ENCODE measurements around the gene IVL.

IVL gene

DNA sequence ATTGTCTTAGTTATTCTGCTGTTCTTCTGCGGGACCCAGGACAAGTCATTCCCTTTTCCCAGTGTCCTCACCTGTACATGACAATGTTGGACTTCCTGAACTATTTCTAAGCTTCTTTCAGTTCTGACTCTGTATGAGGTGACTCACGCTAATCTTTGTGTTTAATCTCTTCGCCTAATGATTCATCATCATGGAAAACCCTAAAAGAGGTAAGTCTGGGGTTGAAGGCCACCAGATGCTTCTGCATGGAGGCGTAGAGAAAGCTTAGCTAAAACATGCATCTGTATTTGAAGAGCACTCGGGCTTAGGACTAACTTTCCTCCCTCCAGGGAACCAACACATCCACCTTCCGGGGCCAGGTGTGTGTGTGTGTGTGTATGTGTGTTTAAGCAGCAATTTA is 46.1 kb downstream of the IVL start:
- no peak for FAIRE-seq

DNA sequence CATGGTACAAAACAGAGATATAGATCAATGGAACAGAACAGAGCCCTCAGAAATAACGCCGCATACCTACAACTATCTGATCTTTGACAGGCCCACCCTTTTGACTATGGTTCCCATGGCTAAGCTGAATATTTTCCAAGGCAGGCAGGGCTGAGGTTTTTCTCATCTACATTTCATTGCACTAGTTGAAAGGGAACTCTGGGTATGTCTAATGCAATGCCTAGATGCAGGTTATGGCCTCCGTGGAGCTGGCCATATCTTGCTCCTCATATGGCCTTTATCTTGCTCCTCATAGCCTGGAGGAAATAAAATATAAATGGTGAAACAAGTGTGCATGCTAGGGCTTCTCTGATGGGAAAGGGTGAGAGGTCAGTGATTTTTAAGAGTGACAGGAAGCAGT is 49.2 kb downstream of the IVL start:
- FAIRE-seq, result no peak

DNA sequence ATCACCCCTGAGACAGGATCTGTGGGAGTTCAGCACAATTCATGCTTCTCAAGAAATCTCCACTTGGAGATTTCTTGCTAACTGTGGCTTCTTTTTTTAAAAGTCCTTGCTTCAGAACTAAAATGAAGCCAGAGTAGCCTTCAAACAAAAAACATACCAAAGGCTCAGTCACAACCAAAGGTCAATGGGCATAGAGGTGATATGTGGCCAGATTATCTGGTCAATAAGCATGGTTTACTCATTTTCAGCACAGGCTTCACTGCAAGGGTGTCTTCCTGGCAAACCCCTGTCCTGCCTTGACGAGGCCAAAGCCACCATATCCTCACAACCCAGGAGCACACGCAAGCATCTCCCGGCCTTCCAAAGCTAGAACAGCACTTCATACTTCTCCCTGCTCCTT is 50.9 kb downstream of the IVL start:
- no peak for FAIRE-seq

DNA sequence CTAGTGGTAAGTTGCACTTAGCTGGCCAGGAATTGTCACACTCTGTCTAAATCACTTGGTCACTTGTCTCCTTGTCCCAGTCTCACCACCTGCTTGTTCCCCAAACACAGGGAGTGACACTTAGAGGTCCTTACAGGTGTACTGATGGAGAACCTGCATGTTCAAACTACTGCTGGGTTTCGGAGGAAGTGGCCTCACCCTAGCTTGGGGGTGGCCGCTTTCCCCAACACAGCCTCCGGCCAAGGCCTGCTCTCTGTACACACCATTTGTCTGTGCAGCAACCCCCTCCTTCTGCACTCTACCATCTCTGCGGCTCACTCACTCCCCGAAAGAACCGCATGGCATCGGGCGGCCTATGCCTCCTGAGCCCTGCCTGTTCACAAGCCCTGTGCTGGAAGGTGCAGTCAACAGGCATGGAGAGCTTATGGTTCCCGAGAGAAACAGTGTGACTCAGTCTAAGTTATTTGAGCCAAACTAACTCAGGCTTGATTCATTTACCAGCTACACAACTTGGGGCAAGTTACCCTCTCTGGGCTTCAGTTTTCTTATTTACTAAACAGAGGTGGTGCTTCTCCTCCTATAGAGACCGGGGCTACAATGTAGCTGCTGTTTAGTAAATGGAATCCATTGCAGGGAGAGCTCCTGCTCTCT is 51.6 kb downstream of the IVL start:
- FAIRE-seq, result no peak

DNA sequence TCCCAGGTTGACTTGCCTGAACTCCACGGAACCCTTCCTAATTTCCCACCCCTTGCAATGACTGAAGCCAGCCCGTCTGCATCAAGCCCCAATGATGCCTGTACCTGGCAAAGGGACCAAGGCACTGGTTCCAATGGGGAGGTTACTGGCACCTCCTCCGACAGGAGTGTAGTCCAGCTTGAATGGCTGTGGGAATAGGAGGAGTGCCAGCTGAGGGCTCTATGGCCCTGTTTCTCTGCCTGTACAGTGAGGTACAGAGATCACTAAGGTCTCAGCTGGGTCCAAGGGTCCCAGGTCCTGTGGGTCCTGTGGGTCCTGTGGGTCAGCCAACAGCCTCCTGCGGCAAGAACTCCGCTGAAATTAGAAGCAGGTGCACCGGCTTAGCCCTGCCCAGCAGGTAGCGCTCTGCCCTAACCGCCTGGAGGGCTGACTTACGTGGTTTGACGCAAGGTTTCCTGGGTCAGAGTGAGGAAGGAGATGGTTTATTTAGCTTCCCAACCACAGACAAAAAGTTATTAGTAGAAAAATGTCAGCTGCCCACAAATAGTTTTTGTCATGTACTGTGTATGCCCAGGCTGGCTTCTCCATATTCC is 52.2 kb downstream of the IVL start:
- no peak for FAIRE-seq

Measured in colon (tissue), 2 donors.